ENCODE results near the gene AGAP1. TPM values are rescaled to one million over a fixed set of nuclear protein-coding genes. Genes with fewer than 3 reads are reported as not detected.

AGAP1 gene
- total RNA-seq, 4 donors from 2014 or later: 7.2 to 19.6 (median 15.2) TPM

DNA sequence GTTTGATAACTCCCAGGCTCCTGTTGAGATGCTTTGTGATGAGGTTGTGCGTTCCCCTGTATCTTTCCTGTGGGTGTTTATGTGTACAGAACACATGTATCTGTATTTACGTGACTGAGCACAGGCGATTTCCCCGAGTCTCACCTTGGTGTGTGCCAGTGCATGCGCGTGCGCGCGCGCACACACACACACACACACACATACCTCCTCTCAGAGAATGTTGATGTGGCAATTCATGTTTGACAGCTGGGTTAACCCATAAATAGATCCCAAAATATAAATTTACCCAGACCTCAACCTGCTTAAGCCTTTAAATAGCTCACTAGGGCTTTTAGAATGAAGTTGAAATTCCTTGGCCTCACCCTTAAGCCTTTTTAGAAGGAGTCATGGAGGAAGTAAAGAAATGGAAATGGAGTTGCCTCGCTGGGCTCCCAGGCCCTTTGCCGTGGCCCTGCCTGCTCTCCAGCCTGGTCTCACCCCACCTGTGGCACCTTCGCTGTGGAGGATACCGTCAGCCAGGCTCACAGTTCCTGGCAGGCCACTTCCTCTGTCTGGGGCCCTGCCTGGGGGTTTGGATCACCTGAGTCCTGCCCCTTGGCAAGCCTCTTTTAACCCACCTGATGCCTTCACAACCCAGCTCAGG lies 20.3 kb downstream of the AGAP1 start:
- H3K36me3 ChIP-seq: no peaks in the 10 kb centered on the region
- peaks cover 8 to 30% (median 16%) of the 10 kb centered on the region in 3 donors for H3K4me1 ChIP-seq
- no peak overlapping the region for H3K4me3 ChIP-seq
- no peaks in the 10 kb centered on the region for H3K27me3 ChIP-seq
- H3K9me3 ChIP-seq: no peaks in the 10 kb centered on the region
- TF ChIP-seq CTCF (IDR thresholded peaks at IDR 0.05): no peak
- no peak for TF ChIP-seq POLR2A (IDR thresholded peaks at IDR 0.05)
- DNase-seq: no peak
- intact Hi-C loops (cut with DNase I): no loop called here
- 88 to 95% methylated on average over 11 to 14 of the region's 14 CpGs for whole genome bisulfite sequencing, 2 donors
- H3K27ac ChIP-seq: no peak overlapping the region

- peaks cover 8 to 30% (median 16%) of the 10 kb centered on the region in 3 donors for H3K4me1 ChIP-seq
- intact Hi-C loops (cut with DNase I): no loop called here
- H3K27ac ChIP-seq: no peak overlapping the region
- WGBS, 2 donors: 65 to 80% methylated on average over 1 to 4 of the region's 10 CpGs
- no peak overlapping the region for H3K4me3 ChIP-seq
- no peak for DNase-seq
- no peaks in the 10 kb centered on the region for H3K9me3 ChIP-seq
- TF ChIP-seq CTCF (IDR thresholded peaks at IDR 0.05) (peak in 1 of 6 experiments; percentile 9), POLR2A (IDR thresholded peaks at IDR 0.05) (no peak)
- H3K36me3 ChIP-seq: no peaks in the 10 kb centered on the region
- H3K27me3 ChIP-seq: no peaks in the 10 kb centered on the region
Observed at GRCh38 chr2:235514627-235515363, 21.0 kb downstream of the AGAP1 start.

GRCh38 chr2:235515364-235515742 lies 21.5 kb downstream of the AGAP1 start:
- no peak for DNase-seq
- Histone ChIP-seq H3K27ac (no peak overlapping the region), H3K4me1 (peaks cover 8 to 30% (median 16%) of the 10 kb centered on the region in 3 donors), H3K27me3 (no peaks in the 10 kb centered on the region), H3K4me3 (no peak overlapping the region), H3K9me3 (no peaks in the 10 kb centered on the region), H3K36me3 (no peaks in the 10 kb centered on the region)
- intact Hi-C loops (cut with DNase I): no loop called here
- TF ChIP-seq CTCF (IDR thresholded peaks at IDR 0.05) (no peak), POLR2A (IDR thresholded peaks at IDR 0.05) (no peak)
- WGBS, 2 donors: 85 to 86% methylated on average over 7 of the region's 7 CpGs

DNA sequence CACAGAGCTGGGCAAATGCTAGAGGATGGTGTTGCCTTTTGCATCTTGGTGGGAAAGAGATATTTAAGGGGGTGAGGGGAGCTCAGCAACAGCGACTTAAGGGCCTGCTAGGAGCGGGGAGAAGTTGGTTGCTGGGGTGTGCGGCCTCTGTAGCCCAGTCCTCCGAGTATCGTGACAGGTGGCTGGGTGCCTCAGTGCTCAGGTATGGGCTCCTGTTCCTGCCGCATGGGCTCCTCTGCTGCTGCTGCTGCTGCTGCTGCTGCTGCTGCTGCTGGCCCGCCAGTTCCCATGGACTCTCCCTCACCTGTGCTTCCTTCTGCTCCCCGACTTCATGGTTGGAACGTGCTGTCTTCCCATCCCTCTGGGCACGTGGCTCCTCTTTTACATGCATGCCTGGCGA lies 22.0 kb downstream of the AGAP1 start:
- TF ChIP-seq CTCF (IDR thresholded peaks at IDR 0.05) (no peak), POLR2A (IDR thresholded peaks at IDR 0.05) (no peak)
- H3K27me3 ChIP-seq: no peaks in the 10 kb centered on the region
- H3K9me3 ChIP-seq: no peaks in the 10 kb centered on the region
- H3K27ac ChIP-seq: no peak overlapping the region
- peaks cover 8 to 26% (median 16%) of the 10 kb centered on the region in 3 donors for H3K4me1 ChIP-seq
- no peaks in the 10 kb centered on the region for H3K36me3 ChIP-seq
- no peak for DNase-seq
- intact Hi-C loops (cut with DNase I): no loop called here
- 89 to 91% methylated on average over 11 of the region's 11 CpGs for WGBS, 2 donors
- H3K4me3 ChIP-seq: no peak overlapping the region

DNA sequence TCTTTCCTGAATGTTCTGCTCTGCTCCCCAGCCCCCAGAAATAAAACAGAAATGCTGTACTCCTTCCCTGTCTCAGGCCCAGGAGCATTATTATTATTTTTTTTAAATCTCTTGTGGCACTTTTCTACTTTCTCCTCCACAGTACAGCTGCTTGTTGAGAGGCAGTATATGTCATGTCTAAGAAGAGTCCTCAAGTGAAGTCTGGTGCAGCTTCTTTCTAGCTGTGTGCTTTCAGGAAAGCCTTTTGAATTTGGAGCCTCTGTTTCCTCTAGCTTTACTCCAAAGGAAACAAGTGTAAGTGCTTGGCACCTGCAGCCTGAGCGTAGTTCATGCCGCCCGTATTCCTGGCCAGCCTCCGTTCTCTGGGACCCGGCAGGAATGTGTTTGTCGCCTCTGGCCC lies 22.4 kb downstream of the AGAP1 start:
- H3K36me3 ChIP-seq: no peaks in the 10 kb centered on the region
- WGBS, 2 donors: 92% methylated on average over 6 of the region's 6 CpGs; no CpG with 5 or more reads in 1 of the 2 donors
- H3K4me1 ChIP-seq: peaks cover 4 to 23% (median 12%) of the 10 kb centered on the region in 3 donors
- H3K4me3 ChIP-seq: no peak overlapping the region
- H3K9me3 ChIP-seq: no peaks in the 10 kb centered on the region
- intact Hi-C loops (cut with DNase I): no loop called here
- no peak for DNase-seq
- no peaks in the 10 kb centered on the region for H3K27me3 ChIP-seq
- no peak overlapping the region for H3K27ac ChIP-seq
- no peak for TF ChIP-seq POLR2A (IDR thresholded peaks at IDR 0.05)
